Measurements from ENCODE around the gene PDIK1L. TPM values are rescaled to one million over a fixed set of nuclear protein-coding genes. Genes with fewer than 3 reads are reported as not detected.

PDIK1L gene
- total and polyA plus RNA-seq, 9 of the 15 experiments (the other 6 are each of a cell fraction or from before 2014, with no cell fraction given), result 12.8 to 30.2 (median 21.5) TPM

- TF ChIP-seq CEBPG (CRISPR knock-in tag; IDR thresholded peaks at IDR 0.05) (no peak), CEBPG (tag; conservative IDR thresholded peaks at IDR 0.05 in 1 of 2, IDR thresholded peaks at IDR 0.05 in 1 of 2) (no peak), ZNF140 (CRISPR knock-in tag; IDR thresholded peaks at IDR 0.05) (no peak), PTBP1 (IDR thresholded peaks at IDR 0.05; ENCODE audit: low read depth, low read length) (no peak), TEAD1 (CRISPR knock-in tag; IDR thresholded peaks at IDR 0.05) (peak in 1 of 2 experiments; percentile 76; a peak in 2 of 4 replicates), ZNF57 (CRISPR knock-in tag; IDR thresholded peaks at IDR 0.05) (no peak), ARID1B (IDR thresholded peaks at IDR 0.05) (0 out of 2 replicates have a peak, but pooled peaks have one; percentile 25), HEY1 (CRISPR knock-in tag; IDR thresholded peaks at IDR 0.05; ENCODE audit: borderline replicate concordance) (no peak), CAMTA2 (CRISPR knock-in tag; conservative IDR thresholded peaks at IDR 0.05) (no peak), ZZZ3 (IDR thresholded peaks at IDR 0.05) (no peak), DACH1 (IDR thresholded peaks at IDR 0.05; ENCODE audit: partially characterized antibody) (no peak), SMARCC2 (IDR thresholded peaks at IDR 0.05; ENCODE audit: low read depth) (no peak), DPF2 (IDR thresholded peaks at IDR 0.05) (peak; percentile 49), TEAD2 (tag; IDR thresholded peaks at IDR 0.05) (peak; percentile 29; the same call in 1 of the 2 replicates), E2F1 (CRISPR knock-in tag; IDR thresholded peaks at IDR 0.05) (no peak), ZNF3 (CRISPR knock-in tag; IDR thresholded peaks at IDR 0.05) (no peak), ZNF507 (tag; conservative IDR thresholded peaks at IDR 0.05) (no peak), ZNF717 (CRISPR knock-in tag; IDR thresholded peaks at IDR 0.05) (no peak), THRB (CRISPR knock-in tag; conservative IDR thresholded peaks at IDR 0.05) (no peak)
- TF ChIP-seq, protein P1, sequence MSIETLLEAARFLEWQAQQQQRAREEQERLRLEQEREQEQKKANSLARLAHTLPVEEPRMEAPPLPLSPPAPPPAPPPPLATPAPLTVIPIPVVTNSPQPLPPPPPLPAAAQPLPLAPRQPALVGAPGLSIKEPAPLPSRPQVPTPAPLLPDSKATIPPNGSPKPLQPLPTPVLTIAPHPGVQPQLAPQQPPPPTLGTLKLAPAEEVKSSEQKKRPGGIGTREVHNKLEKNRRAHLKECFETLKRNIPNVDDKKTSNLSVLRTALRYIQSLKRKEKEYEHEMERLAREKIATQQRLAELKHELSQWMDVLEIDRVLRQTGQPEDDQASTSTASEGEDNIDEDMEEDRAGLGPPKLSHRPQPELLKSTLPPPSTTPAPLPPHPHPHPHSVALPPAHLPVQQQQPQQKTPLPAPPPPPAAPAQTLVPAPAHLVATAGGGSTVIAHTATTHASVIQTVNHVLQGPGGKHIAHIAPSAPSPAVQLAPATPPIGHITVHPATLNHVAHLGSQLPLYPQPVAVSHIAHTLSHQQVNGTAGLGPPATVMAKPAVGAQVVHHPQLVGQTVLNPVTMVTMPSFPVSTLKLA (conservative IDR thresholded peaks at IDR 0.05), result no peak
- TF ChIP-seq, protein P2, sequence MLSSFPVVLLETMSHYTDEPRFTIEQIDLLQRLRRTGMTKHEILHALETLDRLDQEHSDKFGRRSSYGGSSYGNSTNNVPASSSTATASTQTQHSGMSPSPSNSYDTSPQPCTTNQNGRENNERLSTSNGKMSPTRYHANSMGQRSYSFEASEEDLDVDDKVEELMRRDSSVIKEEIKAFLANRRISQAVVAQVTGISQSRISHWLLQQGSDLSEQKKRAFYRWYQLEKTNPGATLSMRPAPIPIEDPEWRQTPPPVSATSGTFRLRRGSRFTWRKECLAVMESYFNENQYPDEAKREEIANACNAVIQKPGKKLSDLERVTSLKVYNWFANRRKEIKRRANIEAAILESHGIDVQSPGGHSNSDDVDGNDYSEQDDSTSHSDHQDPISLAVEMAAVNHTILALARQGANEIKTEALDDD (IDR thresholded peaks at IDR 0.05), result no peak
Measured at GRCh38 chr1:26097696-26098095, 13.9 kb upstream of the PDIK1L start (continued).
